Measurements from ENCODE around the gene SINHCAF. TPM values are rescaled to one million over a fixed set of nuclear protein-coding genes. Genes with fewer than 3 reads are reported as not detected.
A peak's percentile ranks its signal among the peaks of the same experiment; 100 is the strongest.

The SINHCAF gene
- total and polyA plus RNA-seq, 4 donors, result 23.4 to 67.0 (median 33.8) TPM

GRCh38 chr12:31321186-31321896 lies 4.6 kb downstream of the SINHCAF start:
- ATAC-seq (ENCODE audit: insufficient read depth, low FRiP score), result no peak
- Histone ChIP-seq H3K4me1 (ENCODE audit: control insufficient read depth in 5 of 5, insufficient read depth in 5 of 5, low read length in 5 of 5) (peaks cover 0 to 30% (median 3%) of the 10 kb centered on the region in 5 donors), H3K4me3 (no peak overlapping the region)

GRCh38 chr12:31318657-31319269 lies 7.2 kb downstream of the SINHCAF start:
- peaks cover 0 to 30% (median 4%) of the 10 kb centered on the region in 5 donors for H3K4me1 ChIP-seq (ENCODE audit: control insufficient read depth in 5 of 5, insufficient read depth in 5 of 5, low read length in 5 of 5)
- no peak for TF ChIP-seq CTCF (IDR thresholded peaks at IDR 0.05; ENCODE audit: control extremely low read depth, extremely low read depth)
- H3K27ac ChIP-seq (ENCODE audit: low read depth in 1 of 2, low read length in 1 of 2), result no peak overlapping the region

More at GRCh38 chr12:31321186-31321896, 4.6 kb downstream of the SINHCAF start:
- no peaks in the 10 kb centered on the region for H3K36me3 ChIP-seq (ENCODE audit: control insufficient read depth in 4 of 4, insufficient read depth in 4 of 4, low read length in 4 of 4)
- no peak for TF ChIP-seq CTCF (IDR thresholded peaks at IDR 0.05; ENCODE audit: control extremely low read depth, extremely low read depth)
- 70 to 73% methylated on average over 4 of the region's 4 CpGs for WGBS, 2 donors
- no peak overlapping the region for H3K9ac ChIP-seq (ENCODE audit: insufficient read depth in 1 of 2, low read length in 2 of 2)
- DNase-seq, result no peak
- no peak overlapping the region for H3K27ac ChIP-seq (ENCODE audit: low read depth in 1 of 2, low read length in 1 of 2)
- no peaks in the 10 kb centered on the region for H3K9me3 ChIP-seq (ENCODE audit: control insufficient read depth in 4 of 4, insufficient read depth in 3 of 4, low read length in 3 of 4)
- H3K27me3 ChIP-seq (ENCODE audit: control insufficient read depth in 3 of 3, insufficient read depth in 3 of 3, low read length in 2 of 3), result no peaks in the 10 kb centered on the region

GRCh38 chr12:31317471-31318395 lies 8.2 kb downstream of the SINHCAF start:
- no peaks in the 10 kb centered on the region for H3K27me3 ChIP-seq (ENCODE audit: control insufficient read depth in 3 of 3, insufficient read depth in 3 of 3, low read length in 2 of 3)
- H3K4me1 ChIP-seq (ENCODE audit: control insufficient read depth in 5 of 5, insufficient read depth in 5 of 5, low read length in 5 of 5), result peaks cover 0 to 30% (median 4%) of the 10 kb centered on the region in 5 donors
- DNase-seq, result peak in 2 of 3 donors; percentile 69 to 72
- H3K27ac ChIP-seq (ENCODE audit: low read depth in 1 of 2, low read length in 1 of 2), result peak overlapping the region in 1 of 2 donors; percentile 45
- no peaks in the 10 kb centered on the region for H3K9me3 ChIP-seq (ENCODE audit: control insufficient read depth in 4 of 4, insufficient read depth in 3 of 4, low read length in 3 of 4)
- 13 to 14% methylated on average over 8 of the region's 8 CpGs for WGBS, 2 donors
- ATAC-seq (ENCODE audit: insufficient read depth, low FRiP score), result no peak
- H3K9ac ChIP-seq (ENCODE audit: insufficient read depth in 1 of 2, low read length in 2 of 2), result peak overlapping the region in 1 of 2 donors; percentile 75
- TF ChIP-seq CTCF (IDR thresholded peaks at IDR 0.05; ENCODE audit: control extremely low read depth, extremely low read depth), result no peak
- no peaks in the 10 kb centered on the region for H3K36me3 ChIP-seq (ENCODE audit: control insufficient read depth in 4 of 4, insufficient read depth in 4 of 4, low read length in 4 of 4)
- H3K4me3 ChIP-seq, result no peak overlapping the region

More at GRCh38 chr12:31318657-31319269, 7.2 kb downstream of the SINHCAF start:
- Histone ChIP-seq H3K9me3 (ENCODE audit: control insufficient read depth in 4 of 4, insufficient read depth in 3 of 4, low read length in 3 of 4) (no peaks in the 10 kb centered on the region), H3K9ac (ENCODE audit: insufficient read depth in 1 of 2, low read length in 2 of 2) (no peak overlapping the region), H3K36me3 (ENCODE audit: control insufficient read depth in 4 of 4, insufficient read depth in 4 of 4, low read length in 4 of 4) (no peaks in the 10 kb centered on the region), H3K4me3 (no peak overlapping the region), H3K27me3 (ENCODE audit: control insufficient read depth in 3 of 3, insufficient read depth in 3 of 3, low read length in 2 of 3) (no peaks in the 10 kb centered on the region)
- DNase-seq, result peak in 1 of 3 donors; percentile 24
- no peak for ATAC-seq (ENCODE audit: insufficient read depth, low FRiP score)
- WGBS, 2 donors, result 93 to 96% methylated on average over 2 of the region's 2 CpGs
